HEK293T (cell line): ENCODE measurements around the gene PPM1L.

Experiments used
- ARNT ChIP-seq: fragments of 450-650 bp; IDR thresholded peaks from 2 replicates; pipeline ENCODE4 v1.6.1; 2017; ENCODE audit warnings: mild to moderate bottlenecking
- BHLHE40 ChIP-seq: fragments of 450-650 bp; IDR thresholded peaks from 2 replicates; pipeline ENCODE4 v1.6.1; 2016; ENCODE audit warnings: mild to moderate bottlenecking, moderate library complexity, borderline replicate concordance
- ELF4 ChIP-seq: fragments of 450-650 bp; IDR thresholded peaks from 2 replicates; pipeline ENCODE4 v1.6.1; 2017; ENCODE audit warnings: antibody characterized with exemption
- FOXA1 ChIP-seq: fragments of 450-650 bp; IDR thresholded peaks from 2 replicates; pipeline ENCODE4 v1.6.1; 2016; ENCODE audit warnings: mild to moderate bottlenecking
- FOXK2 ChIP-seq: fragments of 450-650 bp; IDR thresholded peaks from 2 replicates; pipeline ENCODE4 v1.6.1; 2016; ENCODE audit warnings: mild to moderate bottlenecking
- FOXM1 ChIP-seq: fragments of 450-650 bp; IDR thresholded peaks from 2 replicates; pipeline ENCODE4 v1.6.1; 2017; ENCODE audit warnings: mild to moderate bottlenecking, borderline replicate concordance
- HDGF ChIP-seq: fragments of 450-650 bp; IDR thresholded peaks from 2 replicates; pipeline ENCODE4 v1.6.1; 2017; ENCODE audit warnings: antibody characterized with exemption, borderline replicate concordance
- LEF1 ChIP-seq: fragments of 450-650 bp; IDR thresholded peaks from 2 replicates; pipeline ENCODE4 v1.6.1; 2017; ENCODE audit warnings: mild to moderate bottlenecking, borderline replicate concordance
- SP1 ChIP-seq: fragments of 450-650 bp; IDR thresholded peaks from 2 replicates; pipeline ENCODE4 v1.6.1; 2017
- ZNF384 ChIP-seq: fragments of 450-650 bp; IDR thresholded peaks from 2 replicates; pipeline ENCODE4 v1.6.1; 2016
- TF ChIP-seq, protein P1 (sequence below): fragments of 450-650 bp; IDR thresholded peaks from 2 replicates; pipeline ENCODE4 v1.6.1; 2016

- TF ChIP-seq SP1, result no peak
- no peak for TF ChIP-seq FOXM1
- no peak for TF ChIP-seq FOXK2
- TF ChIP-seq ELF4, result no peak
- TF ChIP-seq, protein P1, sequence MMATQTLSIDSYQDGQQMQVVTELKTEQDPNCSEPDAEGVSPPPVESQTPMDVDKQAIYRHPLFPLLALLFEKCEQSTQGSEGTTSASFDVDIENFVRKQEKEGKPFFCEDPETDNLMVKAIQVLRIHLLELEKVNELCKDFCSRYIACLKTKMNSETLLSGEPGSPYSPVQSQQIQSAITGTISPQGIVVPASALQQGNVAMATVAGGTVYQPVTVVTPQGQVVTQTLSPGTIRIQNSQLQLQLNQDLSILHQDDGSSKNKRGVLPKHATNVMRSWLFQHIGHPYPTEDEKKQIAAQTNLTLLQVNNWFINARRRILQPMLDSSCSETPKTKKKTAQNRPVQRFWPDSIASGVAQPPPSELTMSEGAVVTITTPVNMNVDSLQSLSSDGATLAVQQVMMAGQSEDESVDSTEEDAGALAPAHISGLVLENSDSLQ, result no peak
- TF ChIP-seq FOXA1, result no peak
- no peak for TF ChIP-seq BHLHE40
- TF ChIP-seq ARNT, result no peak
- no peak for TF ChIP-seq LEF1
- TF ChIP-seq HDGF, result no peak
- TF ChIP-seq ZNF384, result no peak
Observed at GRCh38 chr3:161067335-161067734, 311.3 kb downstream of the PPM1L start.
